K562 (cell line): ENCODE results near the gene KLHDC7B. TPM values are rescaled to one million over a fixed set of nuclear protein-coding genes. Genes with fewer than 3 reads are reported as not detected.

Experiments
- ASH1L ChIP-seq: fragments of 450-650 bp; IDR thresholded peaks from 2 replicates; pipeline ENCODE4 v1.6.1; 2018; ENCODE audit warnings: borderline replicate concordance, mild to moderate bottlenecking, low read depth; ENCODE audit not compliant: partially characterized antibody
- ATF7 ChIP-seq: fragments of 450-650 bp; IDR thresholded peaks from 2 replicates; pipeline ENCODE4 v1.7.1; 2014; ENCODE audit warnings: mild to moderate bottlenecking, moderate library complexity
- DNMT1 ChIP-seq: fragments of 450-650 bp; IDR thresholded peaks from 2 replicates; pipeline ENCODE4 v1.6.1; 2016; ENCODE audit warnings: antibody characterized with exemption, mild to moderate bottlenecking
- EP400 ChIP-seq: fragments of 450-650 bp; IDR thresholded peaks from 2 replicates; pipeline ENCODE4 v1.6.1; 2017; ENCODE audit warnings: antibody characterized with exemption, mild to moderate bottlenecking, moderate library complexity
- MEIS2 ChIP-seq: fragments of 450-650 bp; IDR thresholded peaks from 2 replicates; pipeline ENCODE4 v1.6.1; 2014; ENCODE audit warnings: mild to moderate bottlenecking; ENCODE audit not compliant: partially characterized antibody
- NR2C2 ChIP-seq, 2 experiments: fragments of 200-800 bp in 1 of 2; sonication (Bioruptor generic) in 1 of 2; sonication (generic) in 1 of 2; formaldehyde crosslinking in 1 of 2; IDR thresholded peaks; 2 replicates each; pipeline versions ENCODE4 v1.6.1 to v1.8.0; 2016 to 2022; ENCODE audit warnings: mild to moderate bottlenecking in 1 of 2, missing compliant biosample characterization in 1 of 2, missing genetic modification characterization in 1 of 2, missing genetic modification reagents in 1 of 2
- RBM39 ChIP-seq: fragments of 200-400 bp; formaldehyde crosslinking; optimal IDR thresholded peaks from 2 replicates; pipeline ENCODE3; 2018; ENCODE audit warnings: low read depth, low read length
- RFX5 ChIP-seq: IDR thresholded peaks from 2 replicates; pipeline ENCODE4 v1.6.1; 2011; ENCODE audit warnings: low read depth, mild to moderate bottlenecking, improper control_type of control experiment, low read length
- SETDB1 ChIP-seq: IDR thresholded peaks from one replicate; pipeline ENCODE4 v1.6.1; 2012; ENCODE audit warnings: low read length, control low read depth, inconsistent platforms
- SNRNP70 ChIP-seq: fragments of 200-400 bp; formaldehyde crosslinking; optimal IDR thresholded peaks from 2 replicates; pipeline ENCODE3; 2017; ENCODE audit warnings: low read depth, low read length
- SRF ChIP-seq, 2 experiments: fragments of 250-450, 450-650 bp in 1 of 2; sonication (Bioruptor Pico) in 1 of 2; sonication (generic) in 1 of 2; formaldehyde crosslinking; IDR thresholded peaks; 2 replicates each; pipeline versions ENCODE4 v1.5.0 to v1.5.1; 2020 to 2022; ENCODE audit warnings: mild to moderate bottlenecking in 1 of 2, missing genetic modification reagents in 1 of 2
- TOE1 ChIP-seq, 2 experiments: fragments of 450-650 bp in 1 of 2; sonication (generic) in 1 of 2; formaldehyde crosslinking in 1 of 2; IDR thresholded peaks; 2 replicates each; pipeline versions ENCODE4 v1.7.1 to v1.8.0; 2016 to 2022; ENCODE audit warnings: borderline replicate concordance in 2 of 2, mild to moderate bottlenecking in 2 of 2, antibody characterized with exemption in 1 of 2, inconsistent platforms in 1 of 2, low read depth in 1 of 2, missing genetic modification reagents in 1 of 2, moderate library complexity in 1 of 2
- U2AF2 ChIP-seq: fragments of 200-400 bp; formaldehyde crosslinking; optimal IDR thresholded peaks from 2 replicates; pipeline ENCODE3; 2017; ENCODE audit warnings: low read depth, mild to moderate bottlenecking, low read length
- ZBTB40 ChIP-seq, 2 experiments: fragments of 450-650 bp in 1 of 2; sonication (generic) in 1 of 2; formaldehyde crosslinking in 1 of 2; IDR thresholded peaks; 2 replicates each; pipeline versions ENCODE4 v1.7.1 to v1.9.0; 2016 to 2022; ENCODE audit warnings: inconsistent platforms in 1 of 2, mild to moderate bottlenecking in 1 of 2, missing genetic modification reagents in 1 of 2
- ZNF589 ChIP-seq: fragments of 200-800 bp; sonication (Bioruptor generic); IDR thresholded peaks from 2 replicates; pipeline ENCODE4 v1.6.1; 2016; ENCODE audit warnings: low read depth, missing genetic modification characterization, missing compliant biosample characterization
- polyA plus RNA-seq, 8 experiments: library from polyadenylated mRNA; depleted of rRNA in 4 of 8; stranded (reverse) in 5 of 8; unstranded in 3 of 8; fragments of >200 nt; fragmentation: Nextera tagmentation in 2 of 8; fragmentation: Illumina TruSeq in 1 of 8; extraction: Ambion mirVana in 2 of 8; extraction: Trizol in 1 of 8; gene quantifications; 2 replicates each; pipeline versions ENCODE4 v1.2.1 to v1.2.3, GENCODE V29; 2011 to 2014; ENCODE audit warnings: inconsistent platforms in 1 of 8, missing spikeins in 1 of 8
- total RNA-seq, 7 experiments: library from RNA; depleted of rRNA in 6 of 7; stranded (reverse); fragments of >200 nt in 6 of 7; fragmentation: Illumina TruSeq in 2 of 7; extraction: Trizol in 2 of 7; gene quantifications; 2 replicates each; pipeline versions ENCODE4 v1.2.1 to v1.2.3, GENCODE V29; 2011 to 2021; ENCODE audit warnings: low replicate concordance in 1 of 7

KLHDC7B gene
- total and polyA plus RNA-seq, 9 of the 15 experiments (the other 6 are each of a cell fraction or from before 2014, with no cell fraction given): 0.04 to 0.22 (median 0.05) TPM; not detected in 4

- TF ChIP-seq ZBTB40 (IDR thresholded peaks at IDR 0.05) (peak; percentile 73), ZBTB40 (CRISPR knock-in tag; IDR thresholded peaks at IDR 0.05) (no peak), ASH1L (no peak), TOE1 (IDR thresholded peaks at IDR 0.05; ENCODE audit: borderline replicate concordance) (0 out of 2 replicates have a peak, but pooled peaks have one; percentile 25), TOE1 (CRISPR knock-in tag; IDR thresholded peaks at IDR 0.05; ENCODE audit: borderline replicate concordance, low read depth) (no peak), SRF (CRISPR knock-in tag; IDR thresholded peaks at IDR 0.05) (peak in 1 of 2 experiments; percentile 83; a peak in 2 of 4 replicates), ATF7 (peak; percentile 66), MEIS2 (peak; percentile 25), RBM39 (no peak), DNMT1 (no peak), U2AF2 (no peak), SNRNP70 (no peak), EP400 (peak; percentile 40; the same call in 1 of the 2 replicates), NR2C2 (CRISPR knock-in tag; IDR thresholded peaks at IDR 0.05) (no peak), NR2C2 (tag; IDR thresholded peaks at IDR 0.05) (peak; percentile 92), RFX5 (no peak), SETDB1 (no peak), ZNF589 (CRISPR knock-in tag) (no peak)
These were observed 17.1 kb downstream of the KLHDC7B start, which contains the start of gene SYCE3 (continued) for GRCh38 chr22:50562523-50563412.
